ENCODE results near the gene KIF1A.
A peak's percentile ranks its signal among the peaks of the same experiment; 100 is the strongest.

KIF1A gene

DNA sequence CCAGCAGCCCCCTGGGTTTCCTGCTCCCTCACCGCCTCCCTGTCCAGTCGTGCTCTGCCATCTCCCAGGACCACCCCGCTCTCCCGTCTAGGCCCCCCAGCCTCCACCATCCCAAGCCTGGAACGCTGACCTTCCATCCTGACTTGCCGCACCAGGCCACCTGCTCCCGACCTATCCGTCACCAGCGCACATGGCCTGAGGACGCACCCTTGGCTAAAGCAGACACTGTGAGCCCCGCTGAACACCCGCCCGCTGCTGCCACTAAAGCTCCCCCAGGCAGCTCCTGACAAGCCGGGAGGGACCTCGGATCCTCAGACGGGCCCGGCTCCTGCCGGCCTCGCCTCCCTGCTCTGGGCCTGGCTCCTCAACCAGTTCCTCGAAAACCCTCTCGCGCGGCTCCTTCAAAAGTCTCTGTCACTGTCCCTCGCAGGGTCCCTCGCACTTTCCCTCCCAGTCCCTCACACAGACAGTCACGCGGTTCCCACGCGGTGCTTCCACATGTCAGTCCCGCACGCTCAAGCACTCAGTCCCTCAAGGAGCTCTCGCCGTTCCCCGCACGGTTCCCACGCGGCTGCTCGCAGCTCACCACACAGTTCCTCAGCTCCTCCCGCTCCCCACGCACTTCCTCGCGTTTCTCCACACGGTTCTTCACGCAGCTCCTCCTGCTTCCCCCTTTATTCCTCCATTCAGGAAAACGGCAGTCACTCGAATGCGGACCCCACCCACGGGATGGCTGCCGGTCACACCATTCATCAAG lies 42.4 kb downstream of the KIF1A start:
- no peak overlapping the region for H3K4me3 ChIP-seq (replicated peaks; ENCODE audit: low read depth, low read length)
- DNase-seq (ENCODE audit: low read depth), result no peak
- TF ChIP-seq, protein P1, sequence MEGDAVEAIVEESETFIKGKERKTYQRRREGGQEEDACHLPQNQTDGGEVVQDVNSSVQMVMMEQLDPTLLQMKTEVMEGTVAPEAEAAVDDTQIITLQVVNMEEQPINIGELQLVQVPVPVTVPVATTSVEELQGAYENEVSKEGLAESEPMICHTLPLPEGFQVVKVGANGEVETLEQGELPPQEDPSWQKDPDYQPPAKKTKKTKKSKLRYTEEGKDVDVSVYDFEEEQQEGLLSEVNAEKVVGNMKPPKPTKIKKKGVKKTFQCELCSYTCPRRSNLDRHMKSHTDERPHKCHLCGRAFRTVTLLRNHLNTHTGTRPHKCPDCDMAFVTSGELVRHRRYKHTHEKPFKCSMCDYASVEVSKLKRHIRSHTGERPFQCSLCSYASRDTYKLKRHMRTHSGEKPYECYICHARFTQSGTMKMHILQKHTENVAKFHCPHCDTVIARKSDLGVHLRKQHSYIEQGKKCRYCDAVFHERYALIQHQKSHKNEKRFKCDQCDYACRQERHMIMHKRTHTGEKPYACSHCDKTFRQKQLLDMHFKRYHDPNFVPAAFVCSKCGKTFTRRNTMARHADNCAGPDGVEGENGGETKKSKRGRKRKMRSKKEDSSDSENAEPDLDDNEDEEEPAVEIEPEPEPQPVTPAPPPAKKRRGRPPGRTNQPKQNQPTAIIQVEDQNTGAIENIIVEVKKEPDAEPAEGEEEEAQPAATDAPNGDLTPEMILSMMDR (IDR thresholded peaks at IDR 0.05; ENCODE audit: low read length, missing control alignments), result no peak

DNA sequence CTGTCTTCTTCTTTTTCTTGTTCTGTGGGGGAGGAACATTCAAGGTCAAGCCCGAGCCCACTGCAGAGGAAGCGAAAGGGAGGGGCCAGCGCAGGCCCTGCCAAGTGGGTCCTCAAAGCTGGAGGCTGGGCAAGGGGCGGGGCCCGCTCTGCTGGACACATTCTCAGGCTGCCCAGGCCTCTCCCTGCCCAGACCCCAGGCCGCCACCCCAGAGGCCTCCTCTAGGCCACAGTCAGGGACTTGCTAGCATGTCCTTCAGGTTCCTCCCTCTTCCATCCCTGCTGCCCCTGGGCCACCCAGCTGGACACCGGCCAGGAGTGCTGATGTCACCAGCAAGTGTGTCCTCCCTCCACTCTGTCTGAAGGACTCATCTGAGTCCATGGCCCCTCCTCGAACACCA lies 44.1 kb downstream of the KIF1A start:
- TF ChIP-seq, protein P1 (IDR thresholded peaks at IDR 0.05; ENCODE audit: low read length, missing control alignments), result no peak
- no peak overlapping the region for H3K4me3 ChIP-seq (replicated peaks; ENCODE audit: low read depth, low read length)

DNA sequence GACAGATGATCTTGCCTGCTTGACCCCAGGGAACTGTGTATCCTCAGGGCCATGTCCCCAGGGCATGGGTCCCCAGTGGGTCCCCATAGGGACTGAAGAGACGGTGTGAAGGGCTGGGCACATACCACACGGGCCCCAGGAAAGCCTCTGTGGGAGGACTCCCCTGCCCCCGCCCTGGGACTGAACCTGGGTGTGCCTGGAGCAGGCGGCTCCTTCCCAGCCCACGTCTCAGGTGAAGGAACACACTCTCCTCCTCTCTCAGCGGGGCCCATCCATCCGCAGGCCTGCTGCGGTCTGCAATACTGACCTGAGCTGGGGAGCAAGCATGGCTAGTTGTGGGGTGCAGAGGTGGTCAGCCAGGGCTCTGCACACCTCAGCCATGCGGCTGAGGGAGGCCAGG lies 45.2 kb downstream of the KIF1A start:
- no peak overlapping the region for H3K4me3 ChIP-seq (replicated peaks; ENCODE audit: low read depth, low read length)
- no peak for DNase-seq (ENCODE audit: low read depth)
- TF ChIP-seq, protein P1 (IDR thresholded peaks at IDR 0.05; ENCODE audit: low read length, missing control alignments), result no peak

More for the DNA sequence above, 44.1 kb downstream of the KIF1A start:
- DNase-seq (ENCODE audit: low read depth), result peak; percentile 3

DNA sequence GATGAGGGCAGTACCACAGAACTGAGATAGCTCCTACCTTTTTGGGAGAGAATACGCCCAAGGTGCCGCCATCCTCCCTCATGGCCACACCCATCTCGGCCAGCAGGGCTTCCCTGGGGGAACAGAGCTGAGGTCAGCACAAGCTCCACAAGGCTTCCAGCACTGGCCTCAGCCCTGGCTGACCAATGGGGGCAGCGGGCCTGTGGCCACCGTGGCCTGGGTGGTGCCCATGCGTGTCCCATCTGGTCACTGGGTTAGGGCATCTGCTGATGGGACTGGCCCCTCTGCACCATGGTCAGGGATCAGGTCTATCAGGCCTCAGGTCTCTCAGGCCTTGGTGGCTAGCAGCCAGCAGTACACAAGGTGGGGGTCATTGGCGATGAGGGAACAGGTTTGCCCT lies 50.9 kb downstream of the KIF1A start:
- no peak for DNase-seq (ENCODE audit: low read depth)
- TF ChIP-seq, protein P1 (IDR thresholded peaks at IDR 0.05; ENCODE audit: low read length, missing control alignments), result no peak
- no peak overlapping the region for H3K4me3 ChIP-seq (replicated peaks; ENCODE audit: low read depth, low read length)

DNA sequence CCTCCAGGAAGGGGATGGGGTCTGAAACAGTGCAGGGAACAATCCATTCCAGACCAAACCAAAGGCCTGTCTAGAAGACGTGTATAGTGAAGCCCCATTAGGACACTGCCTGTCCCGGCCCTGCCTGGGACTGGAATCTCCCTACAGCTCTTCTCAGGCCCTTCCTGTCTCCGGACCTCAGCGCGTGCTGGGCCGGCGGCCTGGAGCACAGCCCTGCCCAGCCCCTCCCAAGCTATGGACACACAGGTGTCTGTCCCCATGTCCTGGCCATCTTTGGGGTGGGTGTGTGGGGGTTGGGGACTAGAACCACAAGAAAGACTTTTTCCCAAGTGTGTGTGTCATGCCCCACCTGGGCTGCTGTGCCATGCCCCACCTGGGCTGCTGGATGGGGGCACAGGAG lies 51.8 kb downstream of the KIF1A start:
- H3K4me3 ChIP-seq (replicated peaks; ENCODE audit: low read depth, low read length), result no peak overlapping the region
- no peak for DNase-seq (ENCODE audit: low read depth)
- TF ChIP-seq, protein P1 (IDR thresholded peaks at IDR 0.05; ENCODE audit: low read length, missing control alignments), result no peak

DNA sequence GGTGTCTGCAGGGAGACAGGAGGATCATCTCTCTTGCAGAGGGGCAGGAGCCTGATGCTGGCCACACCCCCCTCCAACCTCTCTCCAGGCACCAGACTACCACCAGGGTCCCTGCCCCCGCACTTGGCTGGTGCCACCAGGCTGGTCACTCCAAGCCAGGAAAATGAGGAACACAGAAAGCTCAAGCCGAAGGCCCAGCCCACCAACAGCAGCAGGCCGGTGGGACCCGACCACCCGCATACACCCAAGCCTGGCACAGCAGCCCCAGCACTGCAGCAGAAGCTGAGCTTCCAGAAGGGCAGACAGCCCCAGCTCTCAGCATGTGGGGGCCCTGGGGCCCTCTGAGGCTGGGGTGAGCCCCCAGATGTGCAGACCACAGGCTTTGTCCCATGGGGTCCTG lies 52.7 kb downstream of the KIF1A start:
- TF ChIP-seq, protein P1 (IDR thresholded peaks at IDR 0.05; ENCODE audit: low read length, missing control alignments), result no peak
- no peak for DNase-seq (ENCODE audit: low read depth)

DNA sequence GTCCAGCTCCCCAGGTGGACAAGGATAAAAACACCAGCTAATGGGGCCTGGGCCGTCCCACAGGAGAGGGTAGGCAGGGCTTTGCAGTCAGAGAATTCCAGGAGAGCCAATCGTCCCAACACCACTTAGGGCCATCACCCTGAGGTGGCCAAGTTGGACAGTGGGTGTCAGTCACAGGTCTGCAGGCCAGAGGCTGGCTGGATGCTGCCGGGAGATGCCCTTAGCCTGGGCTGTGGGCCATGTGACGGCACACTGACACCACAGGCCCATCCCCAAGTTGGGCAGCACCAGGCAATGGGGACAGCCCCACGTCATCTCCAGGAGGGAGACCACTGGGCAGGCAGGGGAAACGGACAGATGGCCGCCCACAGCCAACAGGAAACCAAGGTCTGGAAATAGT lies 53.9 kb downstream of the KIF1A start:
- no peak for DNase-seq (ENCODE audit: low read depth)
- TF ChIP-seq, protein P1 (IDR thresholded peaks at IDR 0.05; ENCODE audit: low read length, missing control alignments), result no peak
- H3K4me3 ChIP-seq (replicated peaks; ENCODE audit: low read depth, low read length), result no peak overlapping the region

More for the DNA sequence above, 52.7 kb downstream of the KIF1A start:
- H3K4me3 ChIP-seq (replicated peaks; ENCODE audit: low read depth, low read length), result no peak overlapping the region

Measured in fibroblast of pulmonary artery (primary cell).